ENCODE measurements around the gene PAX9. TPM values are rescaled to one million over a fixed set of nuclear protein-coding genes. Genes with fewer than 3 reads are reported as not detected.

PAX9 gene
- not detected for total RNA-seq

DNA sequence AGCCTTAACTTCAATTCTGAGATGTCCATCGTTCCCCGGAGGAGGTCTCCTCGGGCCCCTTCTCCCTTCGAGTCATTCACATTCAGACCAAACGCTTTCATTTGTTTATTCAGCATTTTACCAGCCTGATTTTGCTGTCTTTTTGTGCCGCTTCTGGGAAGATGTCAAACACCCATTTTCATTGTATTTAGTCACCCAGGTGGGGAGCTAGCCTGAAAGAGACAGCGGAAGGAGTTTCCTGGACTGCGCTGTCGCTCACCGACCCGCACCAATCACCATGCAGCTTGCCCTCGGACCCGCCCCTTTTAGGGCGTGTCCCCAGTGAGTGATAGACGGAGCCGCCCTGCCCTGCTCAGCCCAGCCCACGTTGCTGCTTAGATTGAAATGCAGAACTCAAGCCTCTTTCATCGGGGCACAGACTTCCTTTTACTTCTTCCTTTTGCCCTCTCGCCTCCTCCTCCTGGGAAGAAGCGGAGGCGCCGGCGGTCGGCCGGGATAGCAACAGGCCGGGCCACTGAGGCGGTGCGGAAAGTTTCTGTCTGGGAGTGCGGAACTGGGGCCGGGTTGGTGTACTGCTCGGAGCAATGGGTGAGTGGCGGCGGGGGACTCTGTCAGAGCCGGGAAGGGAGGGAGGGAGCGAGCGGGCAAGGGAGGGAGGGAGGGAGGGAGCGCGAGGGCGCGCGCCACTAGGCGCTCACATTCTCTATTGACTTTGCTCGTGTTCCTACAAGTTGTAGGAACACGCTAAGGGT lies at the start of gene PAX9:
Gene PAX9, plus strand, starts transcription at position 355 of the 752 bp plus-strand sequence. Its CDS starts 230 bp downstream, at position 585.

Other genes with a start within 250 kb of the PAX9 start
- 21.5 TPM for gene NKX2-1, start 141.6 kb upstream of the PAX9 start, total RNA-seq
- 1.2 TPM for gene NKX2-8, start 79.2 kb upstream of the PAX9 start, total RNA-seq